HG03066 (cell line): ENCODE measurements around the gene CCDC43.

Experiments
- ATAC-seq: cut with Tn5 transposase; IDR thresholded peaks from one replicate; pipeline ENCODE4 v1.9.1; 2021; ENCODE audit warnings: low read depth; ENCODE audit not compliant: unreplicated experiment

Gene CCDC43

GRCh38 chr17:44628243-44629188, 61.1 kb downstream of the CCDC43 start:
- no peak for ATAC-seq

- ATAC-seq, result no peak
Observed at GRCh38 chr17:44627513-44628242, 61.9 kb downstream of the CCDC43 start.
